OCI-LY1 (cell line): Measurements from ENCODE around the gene GPR171.
"Not testable (repeated sequence)": the region's sequence is repeated elsewhere in the genome, so short reads cannot be mapped to it uniquely, and the experiment has no call there.

ENCODE experiments used
- H2AFZ ChIP-seq: fragments of 200-600 bp; sonication (generic), shearing (Covaris generic); 2 replicates; pipeline ENCODE4 v1.6.0; 2014; ENCODE audit warnings: antibody characterized with exemption, mild to moderate bottlenecking, low read length
- H3F3A ChIP-seq: fragments of 200-600 bp; sonication (generic), shearing (Covaris generic); 2 replicates; pipeline ENCODE4 v1.6.0; 2014; ENCODE audit warnings: mild to moderate bottlenecking, antibody characterized with exemption, low read length, moderate library complexity; ENCODE audit not compliant: insufficient read depth
- H3K27ac ChIP-seq: fragments of 200-600 bp; sonication (generic); 2 replicates; pipeline ENCODE4 v1.5.1; 2014; ENCODE audit warnings: low read length, mixed run types, mild to moderate bottlenecking, low read depth; ENCODE audit not compliant: poor library complexity, severe bottlenecking
- H3K27me3 ChIP-seq: fragments of 200-600 bp; sonication (generic); 2 replicates; pipeline ENCODE4 v1.6.0; 2014; ENCODE audit warnings: antibody characterized with exemption, mild to moderate bottlenecking, low read length, moderate library complexity; ENCODE audit not compliant: insufficient read depth
- H3K36me3 ChIP-seq: fragments of 200-600 bp; sonication (generic); 2 replicates; pipeline ENCODE4 v1.6.1; 2014; ENCODE audit warnings: mild to moderate bottlenecking, antibody characterized with exemption, low read length, moderate library complexity, mixed read lengths; ENCODE audit not compliant: insufficient read depth
- H3K4me1 ChIP-seq: fragments of 200-600 bp; sonication (generic); 2 replicates; pipeline ENCODE4 v1.5.1; 2014; ENCODE audit warnings: mild to moderate bottlenecking, low read length, moderate library complexity; ENCODE audit not compliant: insufficient read depth, severe bottlenecking
- H3K4me2 ChIP-seq: fragments of 200-600 bp; sonication (generic), shearing (Covaris generic); 2 replicates; pipeline ENCODE4 v1.6.1; 2014; ENCODE audit warnings: low read length
- H3K4me3 ChIP-seq: fragments of 200-600 bp; sonication (generic); 2 replicates; pipeline ENCODE4 v1.5.1; 2014; ENCODE audit warnings: low read length, low read depth, mild to moderate bottlenecking, mixed read lengths; ENCODE audit not compliant: poor library complexity, severe bottlenecking
- H3K79me2 ChIP-seq: fragments of 200-600 bp; shearing (Covaris generic); 2 replicates; pipeline ENCODE4 v1.6.1; 2016; ENCODE audit warnings: mixed run types, low read length, mixed read lengths; ENCODE audit not compliant: insufficient read depth
- H3K9ac ChIP-seq: fragments of 200-600 bp; sonication (generic), shearing (Covaris generic); 2 replicates; pipeline ENCODE4 v1.6.1; 2014; ENCODE audit warnings: mild to moderate bottlenecking, low read length, mixed read lengths
- H3K9me2 ChIP-seq: fragments of 200-600 bp; sonication (generic), shearing (Covaris generic); 2 replicates; pipeline ENCODE4 v1.6.1; 2014; ENCODE audit warnings: low read depth, mild to moderate bottlenecking, low read length, mixed read lengths
- H3K9me3 ChIP-seq: fragments of 200-600 bp; shearing (Covaris generic); 2 replicates; pipeline ENCODE4 v1.6.1; 2014; ENCODE audit warnings: low read length, mixed read lengths
- H4K20me1 ChIP-seq: fragments of 200-600 bp; sonication (generic), shearing (Covaris generic); 2 replicates; pipeline ENCODE4 v1.6.0; 2016; ENCODE audit warnings: mild to moderate bottlenecking, low read length; ENCODE audit not compliant: insufficient read depth
- EZH2 ChIP-seq: fragments of 200-600 bp; sonication (generic), shearing (Covaris generic); IDR thresholded peaks from 2 replicates; pipeline ENCODE4 v1.8.0; 2017; ENCODE audit warnings: borderline replicate concordance, mixed run types, mild to moderate bottlenecking, antibody characterized with exemption, low read length, moderate library complexity, mixed read lengths
- TF ChIP-seq, protein P1 (sequence below): fragments of 200-600 bp; sonication (generic), shearing (Covaris generic); IDR thresholded peaks from 2 replicates; pipeline ENCODE4 v1.5.1; 2017; ENCODE audit warnings: mild to moderate bottlenecking, antibody characterized with exemption, low read length, moderate library complexity, mixed read lengths

The GPR171 gene

DNA sequence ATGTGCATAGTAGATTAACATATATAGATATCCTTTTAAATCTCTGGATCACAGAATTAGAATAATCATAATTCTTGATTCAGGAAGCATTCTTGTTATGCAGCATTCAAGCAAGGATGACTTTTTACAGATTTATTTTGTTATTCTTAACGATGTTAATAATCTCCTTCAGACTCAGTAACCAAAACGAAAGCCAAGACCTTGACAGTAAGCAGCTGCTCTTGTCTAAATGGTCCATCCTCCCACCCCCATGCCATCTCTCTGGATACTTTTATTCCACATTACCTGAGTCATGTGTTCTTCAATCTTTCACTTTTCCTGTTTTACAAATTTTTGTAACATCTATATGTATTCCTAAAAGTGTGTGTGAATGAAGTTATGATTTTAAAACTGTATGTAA lies 33.3 kb upstream of the GPR171 start:
- H3K9ac ChIP-seq = no peak overlapping the region
- no peak overlapping the region for H3K4me2 ChIP-seq
- no peak overlapping the region for H3K27ac ChIP-seq

DNA sequence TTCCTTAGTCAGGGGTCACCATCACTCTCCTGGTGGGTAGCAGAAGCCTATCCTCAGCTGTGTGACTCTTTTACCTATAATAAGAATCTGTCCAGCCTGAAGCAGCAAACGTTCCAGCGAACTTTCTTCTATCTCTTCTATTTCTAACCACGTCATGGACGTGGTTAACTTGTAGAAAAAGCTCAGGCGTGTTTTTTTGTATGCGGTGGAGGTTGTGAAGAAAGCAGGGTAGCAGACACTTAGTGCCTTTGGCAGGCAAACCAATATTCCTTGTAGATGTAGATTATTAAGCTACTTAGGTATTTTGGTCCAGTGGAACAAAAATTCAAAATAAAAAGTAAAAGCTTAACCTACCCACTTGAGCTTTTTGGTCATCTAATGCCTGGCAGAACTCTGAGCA lies 31.8 kb upstream of the GPR171 start:
- TF ChIP-seq EZH2 = no peak
- TF ChIP-seq, protein P1, sequence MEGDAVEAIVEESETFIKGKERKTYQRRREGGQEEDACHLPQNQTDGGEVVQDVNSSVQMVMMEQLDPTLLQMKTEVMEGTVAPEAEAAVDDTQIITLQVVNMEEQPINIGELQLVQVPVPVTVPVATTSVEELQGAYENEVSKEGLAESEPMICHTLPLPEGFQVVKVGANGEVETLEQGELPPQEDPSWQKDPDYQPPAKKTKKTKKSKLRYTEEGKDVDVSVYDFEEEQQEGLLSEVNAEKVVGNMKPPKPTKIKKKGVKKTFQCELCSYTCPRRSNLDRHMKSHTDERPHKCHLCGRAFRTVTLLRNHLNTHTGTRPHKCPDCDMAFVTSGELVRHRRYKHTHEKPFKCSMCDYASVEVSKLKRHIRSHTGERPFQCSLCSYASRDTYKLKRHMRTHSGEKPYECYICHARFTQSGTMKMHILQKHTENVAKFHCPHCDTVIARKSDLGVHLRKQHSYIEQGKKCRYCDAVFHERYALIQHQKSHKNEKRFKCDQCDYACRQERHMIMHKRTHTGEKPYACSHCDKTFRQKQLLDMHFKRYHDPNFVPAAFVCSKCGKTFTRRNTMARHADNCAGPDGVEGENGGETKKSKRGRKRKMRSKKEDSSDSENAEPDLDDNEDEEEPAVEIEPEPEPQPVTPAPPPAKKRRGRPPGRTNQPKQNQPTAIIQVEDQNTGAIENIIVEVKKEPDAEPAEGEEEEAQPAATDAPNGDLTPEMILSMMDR = no peak
- Histone ChIP-seq H3K9ac (no peak overlapping the region), H3K4me3 (no peak overlapping the region), H3K36me3 (no peaks in the 10 kb centered on the region), H3K79me2 (no peaks in the 10 kb centered on the region), H2AFZ (no peak overlapping the region), H3F3A (no peaks in the 10 kb centered on the region), H3K4me2 (no peak overlapping the region), H3K27ac (no peak overlapping the region), H3K4me1 (peaks cover 11% of the 10 kb centered on the region), H4K20me1 (no peaks in the 10 kb centered on the region), H3K9me3 (no peaks in the 10 kb centered on the region), H3K9me2 (no peaks in the 10 kb centered on the region), H3K27me3 (no peaks in the 10 kb centered on the region)

More for the DNA sequence above, 33.3 kb upstream of the GPR171 start:
- Histone ChIP-seq H3K79me2 (no peaks in the 10 kb centered on the region), H3K9me2 (no peaks in the 10 kb centered on the region), H3K4me3 (no peak overlapping the region), H3K36me3 (no peaks in the 10 kb centered on the region), H4K20me1 (no peaks in the 10 kb centered on the region), H3K9me3 (no peaks in the 10 kb centered on the region), H2AFZ (no peak overlapping the region), H3K27me3 (no peaks in the 10 kb centered on the region), H3K4me1 (no peaks in the 10 kb centered on the region), H3F3A (no peaks in the 10 kb centered on the region)
- TF ChIP-seq, protein P1 = no peak
- TF ChIP-seq EZH2 = no peak

DNA sequence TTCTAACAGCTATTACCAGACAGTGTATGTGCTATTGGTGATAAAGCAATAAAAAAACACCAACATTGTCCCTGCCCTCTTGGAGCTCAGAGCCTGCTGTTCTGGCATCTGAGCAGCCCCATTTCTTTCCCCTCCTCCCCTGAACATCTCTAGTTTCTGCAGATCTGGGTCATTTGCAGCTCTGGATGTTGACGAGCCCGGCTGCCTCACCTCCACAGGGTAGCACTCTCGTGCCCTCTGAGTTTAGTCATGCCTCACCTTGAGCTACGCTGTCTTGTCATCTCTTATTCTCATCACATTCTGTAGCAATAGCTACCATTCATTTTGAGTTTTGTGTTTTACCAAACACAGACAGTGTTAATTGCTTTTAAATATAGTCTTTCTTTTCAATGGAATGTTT lies 30.0 kb upstream of the GPR171 start:
- no peaks in the 10 kb centered on the region for H3K9me2 ChIP-seq
- peaks cover 21% of the 10 kb centered on the region for H3K4me1 ChIP-seq
- no peak overlapping the region for H3K4me2 ChIP-seq
- no peaks in the 10 kb centered on the region for H3K36me3 ChIP-seq
- H2AFZ ChIP-seq = no peak overlapping the region
- H3K9me3 ChIP-seq = no peaks in the 10 kb centered on the region
- no peaks in the 10 kb centered on the region for H3F3A ChIP-seq
- no peaks in the 10 kb centered on the region for H4K20me1 ChIP-seq
- no peaks in the 10 kb centered on the region for H3K27me3 ChIP-seq
- H3K4me3 ChIP-seq = no peak overlapping the region
- TF ChIP-seq, protein P1 = no peak
- no peak for TF ChIP-seq EZH2
- no peak overlapping the region for H3K27ac ChIP-seq
- H3K79me2 ChIP-seq = no peaks in the 10 kb centered on the region
- no peak overlapping the region for H3K9ac ChIP-seq

DNA sequence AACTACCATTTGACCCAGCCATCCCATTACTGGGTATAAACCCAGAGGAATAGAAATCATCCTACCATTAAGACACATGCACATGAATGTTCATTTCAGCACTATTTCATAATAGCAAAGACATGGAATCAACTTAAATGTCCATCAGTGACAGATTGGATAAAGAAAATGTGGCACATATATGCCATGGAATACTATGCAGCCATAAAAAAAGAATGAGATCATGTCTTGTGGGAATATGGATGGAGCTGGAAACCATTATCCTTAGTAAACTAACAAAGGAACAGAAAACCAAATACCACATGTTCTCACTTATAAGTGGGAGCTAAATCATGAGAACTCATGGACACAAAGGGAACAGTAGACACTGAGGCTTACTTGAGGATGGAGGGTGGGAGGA lies 29.4 kb upstream of the GPR171 start:
- H3K4me2 ChIP-seq, H3K27me3 ChIP-seq: not testable (repeated sequence)

More for the DNA sequence above, 29.4 kb upstream of the GPR171 start:
- not testable (repeated sequence) for H3K79me2 ChIP-seq, H3F3A ChIP-seq, H3K27ac ChIP-seq, H3K9me2 ChIP-seq, H2AFZ ChIP-seq, H3K9me3 ChIP-seq, H3K36me3 ChIP-seq, H4K20me1 ChIP-seq, H3K9ac ChIP-seq, H3K4me3 ChIP-seq
- peaks cover 27% of the 10 kb centered on the region for H3K4me1 ChIP-seq
